ENCODE measurements around the gene ADGRE3.
A peak's percentile ranks its signal among the peaks of the same experiment; 100 is the strongest.

ADGRE3 gene

DNA sequence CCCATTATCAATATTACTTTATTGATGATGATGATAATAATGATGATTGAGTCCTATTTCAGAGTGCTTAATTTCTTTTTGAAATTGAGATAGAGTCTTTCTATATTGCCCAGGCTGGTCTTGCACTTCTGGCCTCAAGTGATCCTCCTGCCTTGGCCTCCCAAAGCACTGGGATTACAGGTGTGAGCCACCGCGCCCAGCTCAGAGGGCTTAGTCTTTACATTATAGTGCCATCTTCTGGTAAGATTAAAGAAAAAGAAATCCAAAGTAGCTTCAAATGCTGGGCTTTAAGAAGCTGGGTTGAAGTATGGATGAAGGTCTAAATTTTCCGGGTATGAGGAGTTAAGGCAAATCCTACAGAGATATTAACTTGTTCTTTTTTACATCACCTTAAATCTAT is 11.8 kb upstream of the ADGRE3 start:
- H3K4me2 ChIP-seq (ENCODE audit: low read length), result no peak overlapping the region
- WGBS (ENCODE audit: extremely low coverage, insufficient coverage, insufficient read length), result no CpG with 5 or more reads among the region's 3 CpGs
- no peak overlapping the region for H2AFZ ChIP-seq (ENCODE audit: insufficient read depth, low read length, poor library complexity)
- H3K23ac ChIP-seq (ENCODE audit: low read length), result no peak overlapping the region
- no peak overlapping the region for H2AK5ac ChIP-seq (ENCODE audit: low read length)
- no peak overlapping the region for H3K14ac ChIP-seq (ENCODE audit: low read length)
- H3K9ac ChIP-seq (ENCODE audit: low read length), result no peak overlapping the region
- no peaks in the 10 kb centered on the region for H3K36me3 ChIP-seq (ENCODE audit: control insufficient read depth in 1 of 2, insufficient read depth in 2 of 2, low read length in 2 of 2)
- no peaks in the 10 kb centered on the region for H3K9me3 ChIP-seq (ENCODE audit: insufficient read depth, low read depth, low read length)
- peaks cover 3% of the 10 kb centered on the region for H3K79me2 ChIP-seq (ENCODE audit: control insufficient read depth, insufficient read depth, low read length, poor library complexity)
- peak; percentile 14 to 68 for DNase-seq
- H3K27me3 ChIP-seq (ENCODE audit: insufficient read depth, low read length), result no peaks in the 10 kb centered on the region
- H2BK120ac ChIP-seq (ENCODE audit: insufficient read depth, low read length, poor library complexity), result no peak overlapping the region
- no peak overlapping the region for H3K4me3 ChIP-seq (ENCODE audit: low read depth, low read length)
- peaks cover 5% of the 10 kb centered on the region for H3K79me1 ChIP-seq (ENCODE audit: low read length)
- no peak overlapping the region for H2BK12ac ChIP-seq (ENCODE audit: low read length)
- H3K18ac ChIP-seq (ENCODE audit: low read length), result no peak overlapping the region
- no peak overlapping the region for H3K27ac ChIP-seq (ENCODE audit: low read depth, low read length)
- no peaks in the 10 kb centered on the region for H3K4me1 ChIP-seq (ENCODE audit: control insufficient read depth in 1 of 2, insufficient read depth in 2 of 2, low read length in 2 of 2)
- H4K91ac ChIP-seq (ENCODE audit: low read depth, low read length), result no peak overlapping the region
- no peak overlapping the region for H4K12ac ChIP-seq (ENCODE audit: low read depth, low read length)
- H3K4ac ChIP-seq (ENCODE audit: low read depth, low read length), result no peak overlapping the region
- no peak overlapping the region for H2BK5ac ChIP-seq (ENCODE audit: low read depth, low read length, poor library complexity)
- H4K8ac ChIP-seq (ENCODE audit: low read depth, low read length), result no peak overlapping the region

DNA sequence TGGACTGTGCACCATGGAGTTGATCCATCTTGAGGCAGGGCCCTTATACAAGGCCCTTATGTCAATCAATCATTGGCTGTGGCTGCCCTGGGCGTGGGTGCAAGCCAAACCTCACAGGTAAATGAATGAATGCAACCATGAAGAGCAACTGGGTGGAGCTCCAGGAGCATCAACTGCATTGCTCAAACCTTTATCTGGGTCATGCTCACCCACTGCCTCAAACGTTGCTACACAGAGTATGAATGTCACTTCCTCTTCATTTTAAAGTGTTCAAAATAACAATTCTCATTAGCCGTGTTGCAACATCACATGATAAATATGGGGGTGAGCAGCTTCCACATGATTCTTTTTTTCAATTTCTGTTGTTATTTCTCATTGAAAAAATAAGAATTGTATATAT is 8.8 kb upstream of the ADGRE3 start:
- no peak overlapping the region for H3K14ac ChIP-seq (ENCODE audit: low read length)
- H3K4me3 ChIP-seq (ENCODE audit: low read depth, low read length), result no peak overlapping the region
- H2BK12ac ChIP-seq (ENCODE audit: low read length), result no peak overlapping the region
- peak in 1 of 2 donors; percentile 17 for DNase-seq
- H3K23ac ChIP-seq (ENCODE audit: low read length), result no peak overlapping the region
- H3K27me3 ChIP-seq (ENCODE audit: insufficient read depth, low read length), result no peaks in the 10 kb centered on the region
- no peaks in the 10 kb centered on the region for H3K4me1 ChIP-seq (ENCODE audit: control insufficient read depth in 1 of 2, insufficient read depth in 2 of 2, low read length in 2 of 2)
- H4K8ac ChIP-seq (ENCODE audit: low read depth, low read length), result no peak overlapping the region
- no peak overlapping the region for H2BK120ac ChIP-seq (ENCODE audit: insufficient read depth, low read length, poor library complexity)
- no peak overlapping the region for H3K18ac ChIP-seq (ENCODE audit: low read length)
- H3K36me3 ChIP-seq (ENCODE audit: control insufficient read depth in 1 of 2, insufficient read depth in 2 of 2, low read length in 2 of 2), result no peaks in the 10 kb centered on the region
- no peaks in the 10 kb centered on the region for H3K79me1 ChIP-seq (ENCODE audit: low read length)
- no peak overlapping the region for H2BK5ac ChIP-seq (ENCODE audit: low read depth, low read length, poor library complexity)
- H3K9me3 ChIP-seq (ENCODE audit: insufficient read depth, low read depth, low read length), result no peaks in the 10 kb centered on the region
- no peak overlapping the region for H2AFZ ChIP-seq (ENCODE audit: insufficient read depth, low read length, poor library complexity)
- no peak overlapping the region for H3K27ac ChIP-seq (ENCODE audit: low read depth, low read length)
- no peak overlapping the region for H2AK5ac ChIP-seq (ENCODE audit: low read length)
- H4K91ac ChIP-seq (ENCODE audit: low read depth, low read length), result no peak overlapping the region
- WGBS (ENCODE audit: extremely low coverage, insufficient coverage, insufficient read length), result no CpG with 5 or more reads among the region's 3 CpGs
- H3K9ac ChIP-seq (ENCODE audit: low read length), result peak overlapping the region; percentile 43
- no peaks in the 10 kb centered on the region for H3K79me2 ChIP-seq (ENCODE audit: control insufficient read depth, insufficient read depth, low read length, poor library complexity)
- H4K12ac ChIP-seq (ENCODE audit: low read depth, low read length), result no peak overlapping the region
- H3K4me2 ChIP-seq (ENCODE audit: low read length), result no peak overlapping the region
- H3K4ac ChIP-seq (ENCODE audit: low read depth, low read length), result no peak overlapping the region

DNA sequence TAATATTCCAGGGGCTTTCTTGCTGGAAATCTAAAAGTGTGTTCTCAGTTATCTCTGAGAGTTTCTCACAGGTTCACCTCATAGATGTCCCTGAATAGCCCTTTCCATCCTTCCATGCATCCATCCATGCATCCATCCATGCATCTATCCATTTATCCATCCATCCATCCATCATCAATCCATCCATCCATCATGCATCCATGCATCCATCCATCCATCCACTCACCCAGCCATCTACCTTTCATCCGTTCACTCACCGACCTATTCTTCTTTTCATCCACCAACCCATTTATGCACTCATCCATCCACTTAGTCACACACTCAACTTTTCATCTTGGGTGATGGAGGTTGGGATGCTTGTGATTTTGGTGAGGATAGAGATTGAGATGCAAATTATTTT is 7.4 kb upstream of the ADGRE3 start:
- H3K4me3 ChIP-seq (ENCODE audit: low read depth, low read length), result no peak overlapping the region
- H3K23ac ChIP-seq (ENCODE audit: low read length), result no peak overlapping the region
- no peak overlapping the region for H3K9ac ChIP-seq (ENCODE audit: low read length)
- H2BK5ac ChIP-seq (ENCODE audit: low read depth, low read length, poor library complexity), result no peak overlapping the region
- no peak overlapping the region for H3K4ac ChIP-seq (ENCODE audit: low read depth, low read length)
- H4K12ac ChIP-seq (ENCODE audit: low read depth, low read length), result no peak overlapping the region
- no peaks in the 10 kb centered on the region for H3K36me3 ChIP-seq (ENCODE audit: control insufficient read depth in 1 of 2, insufficient read depth in 2 of 2, low read length in 2 of 2)
- H3K4me2 ChIP-seq (ENCODE audit: low read length), result no peak overlapping the region
- peaks cover 4% of the 10 kb centered on the region for H3K9me3 ChIP-seq (ENCODE audit: insufficient read depth, low read depth, low read length)
- no peaks in the 10 kb centered on the region for H3K27me3 ChIP-seq (ENCODE audit: insufficient read depth, low read length)
- DNase-seq, result no peak
- H3K27ac ChIP-seq (ENCODE audit: low read depth, low read length), result no peak overlapping the region
- H3K4me1 ChIP-seq (ENCODE audit: control insufficient read depth in 1 of 2, insufficient read depth in 2 of 2, low read length in 2 of 2), result no peaks in the 10 kb centered on the region
- no peak overlapping the region for H4K91ac ChIP-seq (ENCODE audit: low read depth, low read length)
- H3K79me1 ChIP-seq (ENCODE audit: low read length), result no peaks in the 10 kb centered on the region
- no peak overlapping the region for H2AFZ ChIP-seq (ENCODE audit: insufficient read depth, low read length, poor library complexity)
- H4K8ac ChIP-seq (ENCODE audit: low read depth, low read length), result no peak overlapping the region
- no peak overlapping the region for H3K18ac ChIP-seq (ENCODE audit: low read length)
- H2BK12ac ChIP-seq (ENCODE audit: low read length), result no peak overlapping the region
- H3K79me2 ChIP-seq (ENCODE audit: control insufficient read depth, insufficient read depth, low read length, poor library complexity), result no peaks in the 10 kb centered on the region
- H2AK5ac ChIP-seq (ENCODE audit: low read length), result no peak overlapping the region
- no peak overlapping the region for H3K14ac ChIP-seq (ENCODE audit: low read length)
- WGBS (ENCODE audit: extremely low coverage, insufficient coverage, insufficient read length), result 100% methylated on average over 2 of the region's 2 CpGs
- H2BK120ac ChIP-seq (ENCODE audit: insufficient read depth, low read length, poor library complexity), result no peak overlapping the region

DNA sequence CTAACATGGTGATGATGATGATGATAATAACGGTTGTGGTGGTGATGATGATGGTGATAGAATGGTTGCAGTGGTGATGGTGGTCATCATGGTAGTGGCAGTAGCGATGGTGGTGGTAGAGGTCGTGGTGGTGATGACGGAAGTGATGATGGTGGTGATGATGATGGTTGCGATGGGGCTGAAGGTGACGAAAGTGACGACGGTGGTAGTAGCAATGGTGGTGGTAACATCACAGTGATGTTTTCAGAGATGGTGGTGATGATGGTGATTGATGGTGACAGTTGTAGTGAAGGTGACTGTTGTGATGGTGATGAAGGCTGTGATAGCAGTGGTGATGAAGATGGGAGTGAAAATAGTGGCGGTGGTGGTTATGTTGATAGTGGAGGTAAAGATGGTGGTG is 3.6 kb upstream of the ADGRE3 start:
- Histone ChIP-seq H3K4me1 (ENCODE audit: control insufficient read depth in 1 of 2, insufficient read depth in 2 of 2, low read length in 2 of 2) (no peaks in the 10 kb centered on the region), H3K4me2 (ENCODE audit: low read length) (no peak overlapping the region), H2AFZ (ENCODE audit: insufficient read depth, low read length, poor library complexity) (no peak overlapping the region), H4K91ac (ENCODE audit: low read depth, low read length) (no peak overlapping the region), H3K4ac (ENCODE audit: low read depth, low read length) (no peak overlapping the region), H3K4me3 (ENCODE audit: low read depth, low read length) (no peak overlapping the region), H2BK12ac (ENCODE audit: low read length) (no peak overlapping the region), H3K14ac (ENCODE audit: low read length) (no peak overlapping the region), H3K9ac (ENCODE audit: low read length) (no peak overlapping the region), H2BK120ac (ENCODE audit: insufficient read depth, low read length, poor library complexity) (no peak overlapping the region), H4K12ac (ENCODE audit: low read depth, low read length) (no peak overlapping the region), H3K79me1 (ENCODE audit: low read length) (no peaks in the 10 kb centered on the region), H3K9me3 (ENCODE audit: insufficient read depth, low read depth, low read length) (peaks cover 7% of the 10 kb centered on the region), H4K8ac (ENCODE audit: low read depth, low read length) (no peak overlapping the region), H3K27me3 (ENCODE audit: insufficient read depth, low read length) (no peaks in the 10 kb centered on the region), H3K23ac (ENCODE audit: low read length) (peak overlapping the region; percentile 87), H2AK5ac (ENCODE audit: low read length) (no peak overlapping the region), H3K27ac (ENCODE audit: low read depth, low read length) (no peak overlapping the region), H3K79me2 (ENCODE audit: control insufficient read depth, insufficient read depth, low read length, poor library complexity) (no peaks in the 10 kb centered on the region), H2BK5ac (ENCODE audit: low read depth, low read length, poor library complexity) (no peak overlapping the region), H3K36me3 (ENCODE audit: control insufficient read depth in 1 of 2, insufficient read depth in 2 of 2, low read length in 2 of 2) (no peaks in the 10 kb centered on the region), H3K18ac (ENCODE audit: low read length) (no peak overlapping the region)
- WGBS (ENCODE audit: extremely low coverage, insufficient coverage, insufficient read length), result no CpG with 5 or more reads among the region's 9 CpGs
- DNase-seq, result no peak
